D721Med (cell line): ENCODE measurements around the gene TIAM1.

ENCODE experiments used
- DNase-seq: peaks from one replicate; pipeline ENCODE4 v3.0.0; 2011; ENCODE audit warnings: low spot score; ENCODE audit not compliant: insufficient read length
- FAIRE-seq: peaks from 2 replicates; lab custom pipeline; 2011; peaks lifted over from hg19 to GRCh38; lab: Jason Lieb, UNC
- CTCF ChIP-seq: IDR thresholded peaks from 2 replicates; pipeline ENCODE4 v1.5.1; 2012; ENCODE audit warnings: mild to moderate bottlenecking, control low read depth; ENCODE audit not compliant: insufficient read depth; ENCODE audit errors: missing control alignments

TIAM1 gene

GRCh38 chr21:31267644-31268043, 76.4 kb downstream of the TIAM1 start:
- DNase-seq: no peak
- TF ChIP-seq CTCF: no peak
- no peak for FAIRE-seq

GRCh38 chr21:31266241-31266640, 77.8 kb downstream of the TIAM1 start:
- DNase-seq: no peak
- TF ChIP-seq CTCF: no peak
- no peak for FAIRE-seq

GRCh38 chr21:31265366-31266013, 78.6 kb downstream of the TIAM1 start:
- FAIRE-seq (no peak), DNase-seq (no peak)
- no peak for TF ChIP-seq CTCF

GRCh38 chr21:31264574-31264973, 79.5 kb downstream of the TIAM1 start:
- FAIRE-seq (no peak), DNase-seq (no peak)
- no peak for TF ChIP-seq CTCF

GRCh38 chr21:31262728-31263127, 81.3 kb downstream of the TIAM1 start:
- FAIRE-seq (no peak), DNase-seq (no peak)
- TF ChIP-seq CTCF: no peak

- no peak for FAIRE-seq
- no peak for TF ChIP-seq CTCF
- DNase-seq: no peak
These were observed 82.3 kb downstream of the TIAM1 start for GRCh38 chr21:31261759-31262158.

GRCh38 chr21:31260790-31261189, 83.3 kb downstream of the TIAM1 start:
- no peak for DNase-seq
- TF ChIP-seq CTCF: no peak
- FAIRE-seq: no peak
